Thyroid gland (tissue), 4 donors: ENCODE results near the gene MASP1.

ENCODE experiments used
- POLR2A ChIP-seq, 2 donors: fragments of 450-650 bp; IDR thresholded peaks; one replicate each; pipeline ENCODE4 v1.6.1; 2017; ENCODE audit warnings: antibody characterized with exemption in 2 of 2, mild to moderate bottlenecking in 2 of 2, moderate library complexity in 1 of 2
- TF ChIP-seq, protein P1 (sequence below), 6 experiments: fragments of 200-600 bp in 3 of 6; fragments of 450-650 bp in 3 of 6; sonication (generic) in 3 of 6; IDR thresholded peaks; one replicate each; pipeline ENCODE4 v1.5.1; 2016 to 2019; ENCODE audit warnings: antibody characterized with exemption in 6 of 6, mild to moderate bottlenecking in 2 of 6, inconsistent platforms in 1 of 6, moderate library complexity in 1 of 6

DNA sequence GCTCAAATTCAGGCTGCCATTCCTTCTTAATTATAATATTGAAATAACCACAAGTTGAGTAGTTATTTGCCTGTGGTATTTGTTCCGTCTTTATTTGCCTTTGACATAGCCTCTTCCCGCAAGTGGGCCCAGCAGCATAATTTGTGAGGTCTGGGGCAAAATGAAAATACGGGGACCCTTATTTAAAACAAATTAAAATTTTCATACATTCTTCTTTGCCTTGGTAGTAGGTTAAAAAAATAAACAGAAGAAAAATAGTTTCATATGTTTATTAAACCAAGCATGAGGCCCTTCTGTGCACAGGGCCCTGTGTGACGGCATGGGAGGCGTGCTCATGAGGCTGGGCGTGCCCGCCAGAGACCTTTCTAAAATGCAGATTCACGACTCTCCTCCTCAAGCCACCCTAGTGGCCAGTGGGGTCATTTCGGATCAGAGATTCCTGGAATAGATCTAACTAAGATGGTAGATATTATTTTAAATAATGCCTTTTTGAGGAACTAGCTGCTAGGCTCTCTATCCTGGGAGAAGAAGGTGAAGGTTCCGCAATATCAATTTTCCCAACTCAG lies 35.4 kb downstream of the MASP1 start:
- TF ChIP-seq POLR2A (IDR thresholded peaks at IDR 0.05): no peak
- TF ChIP-seq, protein P1, sequence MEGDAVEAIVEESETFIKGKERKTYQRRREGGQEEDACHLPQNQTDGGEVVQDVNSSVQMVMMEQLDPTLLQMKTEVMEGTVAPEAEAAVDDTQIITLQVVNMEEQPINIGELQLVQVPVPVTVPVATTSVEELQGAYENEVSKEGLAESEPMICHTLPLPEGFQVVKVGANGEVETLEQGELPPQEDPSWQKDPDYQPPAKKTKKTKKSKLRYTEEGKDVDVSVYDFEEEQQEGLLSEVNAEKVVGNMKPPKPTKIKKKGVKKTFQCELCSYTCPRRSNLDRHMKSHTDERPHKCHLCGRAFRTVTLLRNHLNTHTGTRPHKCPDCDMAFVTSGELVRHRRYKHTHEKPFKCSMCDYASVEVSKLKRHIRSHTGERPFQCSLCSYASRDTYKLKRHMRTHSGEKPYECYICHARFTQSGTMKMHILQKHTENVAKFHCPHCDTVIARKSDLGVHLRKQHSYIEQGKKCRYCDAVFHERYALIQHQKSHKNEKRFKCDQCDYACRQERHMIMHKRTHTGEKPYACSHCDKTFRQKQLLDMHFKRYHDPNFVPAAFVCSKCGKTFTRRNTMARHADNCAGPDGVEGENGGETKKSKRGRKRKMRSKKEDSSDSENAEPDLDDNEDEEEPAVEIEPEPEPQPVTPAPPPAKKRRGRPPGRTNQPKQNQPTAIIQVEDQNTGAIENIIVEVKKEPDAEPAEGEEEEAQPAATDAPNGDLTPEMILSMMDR (IDR thresholded peaks at IDR 0.05): no peak
